GM18870 (cell line): ENCODE data around the gene MS4A18.
"Not testable (repeated sequence)": the region's sequence is repeated elsewhere in the genome, so short reads cannot be mapped to it uniquely, and the experiment has no call there.

ENCODE experiments used
- ATAC-seq: cut with Tn5 transposase; IDR thresholded peaks from one replicate; pipeline ENCODE4 v1.9.1; 2021; ENCODE audit warnings: moderate library complexity; ENCODE audit not compliant: unreplicated experiment

Gene MS4A18

DNA sequence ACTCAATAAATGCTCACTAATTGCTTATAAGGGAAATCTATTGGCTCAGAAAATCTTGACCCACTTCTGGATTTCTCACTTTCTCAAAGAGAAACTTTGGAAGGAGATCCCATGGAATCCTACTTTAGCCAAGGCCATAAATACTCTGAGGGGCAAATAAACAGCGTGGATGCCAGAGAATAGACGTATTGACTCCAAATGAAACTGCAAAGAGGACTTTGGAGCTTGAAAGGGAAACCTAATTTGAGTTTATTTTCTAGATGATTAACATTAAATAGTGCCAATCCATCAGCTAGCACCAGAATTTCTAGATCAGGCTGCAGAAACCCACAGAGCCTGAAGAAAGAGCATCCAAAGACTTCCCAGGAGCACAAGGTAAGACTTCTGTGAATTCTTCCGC is at the start of gene MS4A18:
Gene MS4A18 (plus strand): TSS at position 301 of the 400 bp plus-strand sequence.
- ATAC-seq: no peak

- ATAC-seq: not testable (repeated sequence)
These were observed 46.3 kb upstream of the MS4A18 start for GRCh38 chr11:60678231-60678630.

- no peak for ATAC-seq
These were observed 44.6 kb upstream of the MS4A18 start for GRCh38 chr11:60679879-60680278.

GRCh38 chr11:60680455-60681119 is 43.9 kb upstream of the MS4A18 start:
- no peak for ATAC-seq

DNA sequence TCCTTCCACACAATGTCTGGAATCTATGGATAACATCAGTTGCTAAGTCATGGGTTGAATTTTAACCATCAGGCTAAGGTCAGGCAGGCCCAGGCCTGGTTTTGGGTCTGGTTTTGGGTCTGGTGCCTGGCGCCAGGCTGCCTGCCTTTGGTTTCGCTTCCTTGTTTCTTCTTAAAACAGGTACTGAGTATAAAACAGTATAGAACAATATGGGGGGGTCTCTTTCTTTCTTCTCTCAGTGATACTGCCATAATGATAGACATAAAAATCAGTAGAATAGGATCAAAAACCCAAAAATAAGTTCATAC is 40.0 kb upstream of the MS4A18 start:
- not testable (repeated sequence) for ATAC-seq

- no peak for ATAC-seq
These were observed 32.9 kb upstream of the MS4A18 start for GRCh38 chr11:60691661-60692060.

GRCh38 chr11:60699284-60699691 is 25.2 kb upstream of the MS4A18 start, which contains the start of gene MS4A8:
TSS of gene MS4A8 (plus strand) at chr11:60699612. CDS start at chr11:60700861, 1,249 bp downstream.
- no peak for ATAC-seq

GRCh38 chr11:60699936-60700335 is 24.6 kb upstream of the MS4A18 start:
- ATAC-seq: no peak

GRCh38 chr11:60700689-60701468 is 23.6 kb upstream of the MS4A18 start:
- ATAC-seq: no peak

DNA sequence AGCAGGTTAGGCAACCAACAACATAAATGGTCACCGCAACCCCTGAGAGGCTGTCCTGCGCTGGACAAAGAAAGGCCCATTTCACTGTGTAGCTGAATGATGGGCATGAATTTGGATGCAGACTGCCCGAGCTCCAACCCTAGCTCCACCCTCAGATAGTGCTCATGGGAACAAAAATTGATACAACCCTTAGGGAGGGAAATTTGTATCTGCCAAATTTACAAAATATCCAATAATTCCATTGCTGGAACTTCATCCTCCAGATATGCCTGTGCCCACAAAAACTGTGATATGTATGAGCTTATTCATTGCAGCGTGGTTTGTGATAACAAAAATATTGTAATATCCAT is 23.1 kb upstream of the MS4A18 start:
- ATAC-seq: no peak

DNA sequence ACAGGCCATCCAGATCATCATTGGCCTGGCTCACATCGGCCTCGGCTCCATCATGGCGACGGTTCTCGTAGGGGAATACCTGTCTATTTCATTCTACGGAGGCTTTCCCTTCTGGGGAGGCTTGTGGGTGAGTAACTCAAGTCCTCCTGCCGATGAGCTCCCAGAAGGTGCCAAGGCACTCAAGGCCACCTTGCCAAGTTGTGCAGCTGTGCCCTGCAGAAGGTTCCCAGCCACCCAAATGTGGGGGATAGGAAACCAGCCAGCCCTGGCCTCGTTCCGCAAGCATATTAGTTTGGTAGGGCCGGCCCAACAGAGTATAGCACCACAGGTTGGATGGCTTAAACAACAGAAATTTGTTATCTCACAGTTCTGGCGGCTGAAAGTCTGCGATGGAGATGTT is 21.1 kb upstream of the MS4A18 start:
- ATAC-seq: no peak

DNA sequence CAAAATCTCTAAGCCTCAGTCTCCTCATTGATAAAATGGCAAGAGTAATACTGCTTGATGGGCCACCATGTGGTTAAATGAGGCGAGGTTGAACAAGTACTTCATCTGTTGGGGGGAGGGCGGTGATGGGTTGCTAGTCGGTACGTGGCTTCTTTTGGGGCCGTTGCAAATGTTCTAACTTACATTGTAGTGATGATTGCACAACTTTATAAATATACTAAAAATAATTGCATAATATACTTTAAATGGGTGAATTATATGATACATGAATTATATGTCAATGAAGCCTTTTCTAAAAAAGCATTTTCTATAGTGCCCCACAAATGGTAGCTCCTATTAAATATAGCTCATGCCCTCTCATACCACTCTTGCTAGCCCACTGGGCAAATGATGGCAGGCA is 18.6 kb upstream of the MS4A18 start:
- ATAC-seq: no peak

- ATAC-seq: no peak
These were observed 17.6 kb upstream of the MS4A18 start for GRCh38 chr11:60706931-60707330.

- no peak for ATAC-seq
These were observed 14.0 kb upstream of the MS4A18 start for GRCh38 chr11:60710482-60710881.

DNA sequence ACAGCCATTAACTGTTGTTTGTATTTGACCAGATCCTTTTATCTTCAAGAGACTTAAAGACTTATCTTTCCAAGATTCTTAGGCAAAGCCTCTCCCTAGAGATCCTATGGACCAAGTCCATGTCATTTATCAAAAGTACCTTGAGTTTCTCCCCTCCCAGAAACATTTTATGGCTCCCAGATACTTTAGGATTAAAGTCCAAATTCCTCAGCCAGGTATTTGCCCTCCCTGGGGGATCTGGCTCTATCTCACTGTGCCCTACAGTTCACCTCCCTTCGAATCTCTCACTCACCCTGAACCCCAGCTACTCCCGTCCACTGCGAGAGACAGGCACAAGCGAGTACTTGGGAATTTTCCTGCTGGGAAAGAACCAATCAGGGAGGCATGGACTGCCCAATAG is 13.2 kb upstream of the MS4A18 start:
- no peak for ATAC-seq

GRCh38 chr11:60713423-60713822 is 11.1 kb upstream of the MS4A18 start:
- not testable (repeated sequence) for ATAC-seq

GRCh38 chr11:60717956-60718355 is 6.6 kb upstream of the MS4A18 start:
- no peak for ATAC-seq

GRCh38 chr11:60718524-60719316 is 5.8 kb upstream of the MS4A18 start:
- no peak for ATAC-seq

- ATAC-seq: no peak
These were observed 5.1 kb upstream of the MS4A18 start for GRCh38 chr11:60719391-60719790.

DNA sequence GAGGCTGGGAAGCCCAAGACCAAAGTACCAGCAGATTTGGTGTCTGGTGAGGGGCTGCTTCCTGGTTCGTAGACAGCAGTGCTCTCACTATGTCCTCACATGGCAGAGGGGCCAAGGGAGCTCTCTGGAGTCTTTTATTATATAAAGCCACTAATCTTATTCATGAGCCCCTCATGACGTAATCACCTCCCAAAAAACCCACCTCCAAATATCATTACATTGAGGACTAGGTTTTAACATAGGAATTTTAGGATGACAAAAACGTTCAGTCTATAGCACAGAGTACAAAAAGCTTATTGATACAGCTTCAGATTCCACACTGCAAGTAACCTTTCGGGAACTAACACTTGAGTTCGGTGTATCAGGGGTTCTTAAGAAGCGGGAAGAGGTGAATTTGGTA is 4.1 kb upstream of the MS4A18 start:
- ATAC-seq: no peak

DNA sequence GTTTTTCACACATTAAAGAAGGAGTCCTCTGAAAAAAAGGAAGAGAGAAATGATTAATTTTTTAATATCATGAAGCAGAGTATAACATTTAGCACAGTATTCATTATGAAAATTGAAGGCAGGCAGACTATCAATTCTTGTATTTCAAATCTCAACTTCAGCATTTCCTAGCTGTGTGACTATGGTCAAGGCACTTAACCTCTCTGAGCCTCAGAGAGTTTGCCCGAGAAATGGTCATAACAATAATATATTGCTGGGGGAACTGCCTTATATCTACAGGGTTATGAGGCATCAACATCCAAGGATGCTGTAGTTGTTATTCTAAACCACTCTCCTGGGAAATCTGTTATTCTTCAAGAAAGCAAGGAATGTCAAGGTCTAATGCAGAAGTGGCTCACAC is 1.1 kb downstream of the MS4A18 start:
- no peak for ATAC-seq

DNA sequence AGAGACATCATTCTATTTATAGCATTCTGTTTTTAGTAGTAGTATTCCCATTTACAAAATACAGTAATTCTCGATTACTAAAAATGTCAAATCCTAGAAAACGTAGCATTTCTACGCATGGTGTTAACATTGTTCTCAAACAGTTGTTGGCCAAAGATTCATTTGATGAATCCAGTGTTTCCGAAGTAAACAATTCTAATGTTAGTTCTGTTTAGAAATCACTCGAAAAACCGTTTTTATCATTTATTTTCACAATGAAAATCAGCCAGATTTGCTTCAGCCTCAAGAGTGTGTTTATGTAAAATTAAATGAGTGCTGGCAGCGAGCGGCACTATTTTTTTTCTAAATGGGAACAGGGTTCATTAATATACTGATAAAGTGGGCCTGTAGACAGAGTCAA is 7.1 kb downstream of the MS4A18 start:
- ATAC-seq: no peak
